SK-N-MC (cell line): ENCODE measurements around the gene SPTLC2.
A peak's percentile ranks its signal among the peaks of the same experiment; 100 is the strongest.
"Not testable (repeated sequence)": the region's sequence is repeated elsewhere in the genome, so short reads cannot be mapped to it uniquely, and the experiment has no call there.

Experiments
- DNase-seq: peaks from one replicate; pipeline ENCODE4 v3.0.0-alpha.2; 2011; ENCODE audit warnings: low read depth, low spot score
- H3K27ac ChIP-seq: fragments of 200-600 bp; sonication (generic); 2 replicates; pipeline ENCODE4 v1.5.1; 2016; ENCODE audit warnings: mixed run types
- H3K36me3 ChIP-seq: fragments of 200-600 bp; sonication (generic); 2 replicates; pipeline ENCODE4 v1.6.1; 2017; ENCODE audit warnings: antibody characterized with exemption, low read length, mixed read lengths; ENCODE audit not compliant: insufficient read depth
- H3K4me3 ChIP-seq: fragments of 200-600 bp; sonication (generic); 2 replicates; pipeline ENCODE4 v1.5.1; 2016
- H3K9ac ChIP-seq: fragments of 200-600 bp; sonication (generic); 2 replicates; pipeline ENCODE4 v1.8.0; 2017; ENCODE audit warnings: mixed run types, mixed read lengths; ENCODE audit not compliant: insufficient read length
- H3K9me3 ChIP-seq: fragments of 200-600 bp; sonication (generic); 2 replicates; pipeline ENCODE4 v1.6.1; 2017; ENCODE audit warnings: low read depth, mild to moderate bottlenecking, antibody characterized with exemption, low read length, moderate library complexity, mixed read lengths
- EZH2 ChIP-seq: fragments of 200-600 bp; sonication (generic); IDR thresholded peaks from one replicate; pipeline ENCODE4 v1.6.1; 2017; ENCODE audit warnings: antibody characterized with exemption
- FOXP2 ChIP-seq: optimal IDR thresholded peaks from 2 replicates; pipeline ENCODE3; 2011; ENCODE audit warnings: mild to moderate bottlenecking, moderate library complexity; ENCODE audit not compliant: insufficient read depth; ENCODE audit errors: extremely low read length, control extremely low read depth
- POLR2AphosphoS5 ChIP-seq: IDR thresholded peaks from 2 replicates; pipeline ENCODE4 v1.6.1; 2012; ENCODE audit warnings: mild to moderate bottlenecking, low read depth, low read length, borderline replicate concordance

The SPTLC2 gene

DNA sequence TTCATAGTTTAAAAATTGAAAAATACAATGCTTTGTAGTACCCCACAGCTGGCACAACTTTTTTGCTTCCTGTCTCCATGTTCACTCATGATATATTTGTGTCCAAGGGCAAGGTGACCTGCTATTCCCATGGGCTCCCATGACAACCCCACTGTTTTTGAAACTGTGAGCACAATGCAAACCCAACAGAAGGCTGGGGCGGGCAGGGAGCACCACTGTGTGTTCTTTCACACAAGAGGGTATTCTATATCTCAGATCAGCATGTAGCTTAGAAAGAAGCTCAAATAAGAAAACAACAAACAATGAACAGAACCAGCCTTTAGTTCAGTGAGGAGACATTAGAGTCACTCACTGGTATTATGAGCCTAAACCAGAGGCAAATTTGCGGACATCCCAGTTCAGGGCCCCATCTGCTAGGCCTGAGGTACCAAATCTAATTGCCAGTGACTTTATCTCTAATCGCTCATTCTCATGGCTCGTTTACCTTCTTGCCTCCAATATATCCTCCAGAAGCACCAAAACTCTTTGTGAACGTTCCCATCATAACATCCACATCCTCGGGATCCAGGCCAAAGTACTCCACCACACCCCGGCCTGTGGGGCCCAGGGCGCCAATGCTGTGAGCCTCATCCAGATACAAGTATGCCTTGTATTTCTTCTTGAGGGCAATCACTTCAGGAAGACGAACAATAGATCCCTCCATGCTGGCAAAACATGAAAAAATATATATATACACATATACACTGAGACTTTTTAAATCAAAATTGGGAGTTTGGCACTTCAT is 61.4 kb downstream of the SPTLC2 start:
- no peaks in the 10 kb centered on the region for H3K9me3 ChIP-seq
- no peak for DNase-seq
- H3K4me3 ChIP-seq, result no peak overlapping the region
- H3K36me3 ChIP-seq, result 0 out of 2 replicates have a peak, but pooled peaks cover 5% of the 10 kb centered on the region
- H3K9ac ChIP-seq, result no peak overlapping the region
- H3K27ac ChIP-seq, result no peak overlapping the region
- no peak for TF ChIP-seq EZH2
- no peak for TF ChIP-seq FOXP2
- no peak for TF ChIP-seq POLR2AphosphoS5

GRCh38 chr14:77554207-77554606 is 62.2 kb downstream of the SPTLC2 start:
- no peak for DNase-seq
- Histone ChIP-seq H3K27ac (no peak overlapping the region), H3K4me3 (no peak overlapping the region), H3K9me3 (no peaks in the 10 kb centered on the region), H3K9ac (no peak overlapping the region), H3K36me3 (0 out of 2 replicates have a peak, but pooled peaks cover 5% of the 10 kb centered on the region)
- TF ChIP-seq FOXP2, result no peak
- no peak for TF ChIP-seq EZH2
- TF ChIP-seq POLR2AphosphoS5, result no peak

DNA sequence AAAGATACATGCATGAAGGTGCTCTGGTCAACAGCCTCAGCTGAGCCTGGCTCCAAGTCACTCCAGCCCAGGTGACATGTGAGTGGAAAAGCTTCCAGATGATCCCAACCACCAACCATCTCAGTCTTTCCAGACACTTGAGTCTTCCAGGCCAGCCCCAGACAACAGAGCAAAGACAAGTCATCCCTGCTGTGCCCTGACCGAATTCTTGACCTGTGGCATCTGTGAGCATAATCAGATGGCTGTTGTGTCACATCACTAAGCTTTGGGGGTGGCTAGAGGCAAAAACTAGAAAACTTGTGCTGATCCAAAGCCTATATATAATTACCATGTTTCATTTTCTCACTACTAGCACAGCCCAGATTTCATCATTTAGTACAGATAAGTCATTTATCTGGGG is 67.0 kb downstream of the SPTLC2 start:
- Histone ChIP-seq H3K36me3 (no peaks in the 10 kb centered on the region), H3K4me3 (no peak overlapping the region), H3K9ac (no peak overlapping the region), H3K9me3 (no peaks in the 10 kb centered on the region), H3K27ac (no peak overlapping the region)
- TF ChIP-seq FOXP2 (no peak), POLR2AphosphoS5 (no peak), EZH2 (no peak)
- DNase-seq, result no peak

- TF ChIP-seq POLR2AphosphoS5, result no peak
- TF ChIP-seq EZH2, result no peak
- TF ChIP-seq FOXP2, result no peak
These were observed 68.8 kb downstream of the SPTLC2 start for GRCh38 chr14:77547512-77548180.

DNA sequence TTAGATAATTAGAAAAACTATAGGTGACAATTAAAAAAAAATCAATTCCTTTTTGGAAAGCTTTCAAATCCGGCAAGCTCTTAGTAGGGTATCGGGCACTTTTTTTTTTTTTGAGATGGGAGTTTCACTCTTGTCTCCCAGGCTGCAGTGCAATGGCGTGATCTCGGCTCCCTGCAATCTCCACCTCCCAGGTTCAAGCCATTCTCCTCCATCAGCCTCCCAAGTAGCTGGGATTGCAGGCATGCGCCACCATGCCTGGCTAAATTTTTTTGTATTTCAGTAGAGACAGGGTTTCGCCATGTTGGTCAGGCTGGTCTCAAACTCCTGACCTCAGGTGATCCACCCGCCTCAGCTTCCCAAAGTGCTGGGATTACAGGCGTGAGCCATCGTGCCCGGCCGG is 71.3 kb downstream of the SPTLC2 start:
- not testable (repeated sequence) for H3K9me3 ChIP-seq, H3K9ac ChIP-seq, H3K27ac ChIP-seq, DNase-seq, H3K36me3 ChIP-seq, H3K4me3 ChIP-seq

More at GRCh38 chr14:77547512-77548180, 68.8 kb downstream of the SPTLC2 start:
- Histone ChIP-seq H3K27ac (no peak overlapping the region), H3K9ac (no peak overlapping the region), H3K4me3 (no peak overlapping the region), H3K9me3 (no peaks in the 10 kb centered on the region), H3K36me3 (no peaks in the 10 kb centered on the region)
- no peak for DNase-seq

- Histone ChIP-seq H3K4me3 (no peak overlapping the region), H3K9ac (no peak overlapping the region), H3K36me3 (no peaks in the 10 kb centered on the region), H3K9me3 (no peaks in the 10 kb centered on the region), H3K27ac (no peak overlapping the region)
- DNase-seq, result no peak
- TF ChIP-seq POLR2AphosphoS5 (no peak), FOXP2 (no peak), EZH2 (no peak)
These were observed 71.9 kb downstream of the SPTLC2 start for GRCh38 chr14:77544571-77544970.

- no peaks in the 10 kb centered on the region for H3K9me3 ChIP-seq
- DNase-seq, result no peak
- no peak overlapping the region for H3K27ac ChIP-seq
- TF ChIP-seq POLR2AphosphoS5 (no peak), EZH2 (no peak), FOXP2 (no peak)
- no peak overlapping the region for H3K9ac ChIP-seq
- no peaks in the 10 kb centered on the region for H3K36me3 ChIP-seq
- no peak overlapping the region for H3K4me3 ChIP-seq
These were observed 72.7 kb downstream of the SPTLC2 start for GRCh38 chr14:77543637-77544334.

GRCh38 chr14:77543240-77543551 is 73.2 kb downstream of the SPTLC2 start:
- H3K27ac ChIP-seq, result peak overlapping the region; percentile 62; the same call in 1 of the 2 replicates
- no peak for DNase-seq
- H3K9me3 ChIP-seq, result no peaks in the 10 kb centered on the region
- no peak overlapping the region; the same call in 1 of the 2 replicates for H3K4me3 ChIP-seq
- no peaks in the 10 kb centered on the region for H3K36me3 ChIP-seq
- H3K9ac ChIP-seq, result no peak overlapping the region
- TF ChIP-seq POLR2AphosphoS5, result no peak
- TF ChIP-seq FOXP2, result no peak
- no peak for TF ChIP-seq EZH2
